ENCODE data around the gene UBN1. TPM values are rescaled to one million over a fixed set of nuclear protein-coding genes. Genes with fewer than 3 reads are reported as not detected.

The UBN1 gene
- total and polyA plus RNA-seq, 2 of the 13 experiments (the other 11 are each of a cell fraction or from before 2014, with no cell fraction given), result 10.6 to 23.5 TPM

DNA sequence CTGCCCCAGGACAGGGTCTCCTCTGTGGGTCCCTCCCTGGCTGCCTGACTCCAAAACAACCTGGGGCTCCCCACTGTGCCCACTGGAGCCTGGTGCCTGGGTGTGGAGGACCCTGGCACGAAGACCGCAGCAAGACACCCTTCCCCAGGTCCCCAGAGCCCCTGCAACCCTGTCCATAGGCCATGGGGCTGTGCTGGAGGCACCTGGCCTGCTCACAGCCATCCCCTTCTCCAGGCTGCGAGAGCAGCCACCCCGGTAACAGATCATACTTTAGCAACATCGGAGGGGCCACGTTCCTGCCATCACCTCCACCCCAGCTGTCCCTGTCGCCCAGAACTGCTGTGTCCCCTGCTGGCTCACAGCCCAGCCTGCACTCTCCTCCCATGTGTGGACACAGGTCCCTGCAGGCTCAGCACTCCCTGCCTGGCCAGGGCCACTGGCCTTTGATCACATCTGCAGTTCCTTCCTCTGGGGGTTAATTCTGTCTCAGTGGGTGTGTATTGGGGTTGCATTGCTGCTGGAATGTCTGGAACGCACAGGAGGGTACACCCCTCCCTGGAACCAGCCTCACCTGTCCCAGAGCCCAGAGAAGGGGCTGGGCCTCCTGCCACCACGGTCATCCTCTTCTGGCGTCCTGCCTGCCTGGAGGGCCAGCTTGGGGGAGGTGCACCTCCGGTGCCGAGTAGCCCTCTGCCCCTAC, 77.5 kb downstream of the UBN1 start (continued):
- TF ChIP-seq, protein P1, sequence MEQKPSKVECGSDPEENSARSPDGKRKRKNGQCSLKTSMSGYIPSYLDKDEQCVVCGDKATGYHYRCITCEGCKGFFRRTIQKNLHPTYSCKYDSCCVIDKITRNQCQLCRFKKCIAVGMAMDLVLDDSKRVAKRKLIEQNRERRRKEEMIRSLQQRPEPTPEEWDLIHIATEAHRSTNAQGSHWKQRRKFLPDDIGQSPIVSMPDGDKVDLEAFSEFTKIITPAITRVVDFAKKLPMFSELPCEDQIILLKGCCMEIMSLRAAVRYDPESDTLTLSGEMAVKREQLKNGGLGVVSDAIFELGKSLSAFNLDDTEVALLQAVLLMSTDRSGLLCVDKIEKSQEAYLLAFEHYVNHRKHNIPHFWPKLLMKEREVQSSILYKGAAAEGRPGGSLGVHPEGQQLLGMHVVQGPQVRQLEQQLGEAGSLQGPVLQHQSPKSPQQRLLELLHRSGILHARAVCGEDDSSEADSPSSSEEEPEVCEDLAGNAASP (CRISPR knock-in tag; IDR thresholded peaks at IDR 0.05; ENCODE audit: borderline replicate concordance), result 0 out of 2 replicates have a peak, but pooled peaks have one; percentile 17
- TF ChIP-seq HNRNPLL (IDR thresholded peaks at IDR 0.05; ENCODE audit: low read depth, low read length, poor library complexity, severe bottlenecking), result peak; percentile 43
- no peak for TF ChIP-seq U2AF2 (IDR thresholded peaks at IDR 0.05; ENCODE audit: low read depth, low read length)
- TF ChIP-seq, protein P2, sequence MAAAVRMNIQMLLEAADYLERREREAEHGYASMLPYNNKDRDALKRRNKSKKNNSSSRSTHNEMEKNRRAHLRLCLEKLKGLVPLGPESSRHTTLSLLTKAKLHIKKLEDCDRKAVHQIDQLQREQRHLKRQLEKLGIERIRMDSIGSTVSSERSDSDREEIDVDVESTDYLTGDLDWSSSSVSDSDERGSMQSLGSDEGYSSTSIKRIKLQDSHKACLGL (CRISPR knock-in tag; IDR thresholded peaks at IDR 0.05), result no peak
- peak; percentile 11; the same call in 1 of the 2 replicates for TF ChIP-seq MAZ (IDR thresholded peaks at IDR 0.05; ENCODE audit: borderline replicate concordance, low read depth, low read length)
- TF ChIP-seq MAZ (CRISPR knock-in tag; IDR thresholded peaks at IDR 0.05; ENCODE audit: low read depth), result no peak
- TF ChIP-seq, protein P3, sequence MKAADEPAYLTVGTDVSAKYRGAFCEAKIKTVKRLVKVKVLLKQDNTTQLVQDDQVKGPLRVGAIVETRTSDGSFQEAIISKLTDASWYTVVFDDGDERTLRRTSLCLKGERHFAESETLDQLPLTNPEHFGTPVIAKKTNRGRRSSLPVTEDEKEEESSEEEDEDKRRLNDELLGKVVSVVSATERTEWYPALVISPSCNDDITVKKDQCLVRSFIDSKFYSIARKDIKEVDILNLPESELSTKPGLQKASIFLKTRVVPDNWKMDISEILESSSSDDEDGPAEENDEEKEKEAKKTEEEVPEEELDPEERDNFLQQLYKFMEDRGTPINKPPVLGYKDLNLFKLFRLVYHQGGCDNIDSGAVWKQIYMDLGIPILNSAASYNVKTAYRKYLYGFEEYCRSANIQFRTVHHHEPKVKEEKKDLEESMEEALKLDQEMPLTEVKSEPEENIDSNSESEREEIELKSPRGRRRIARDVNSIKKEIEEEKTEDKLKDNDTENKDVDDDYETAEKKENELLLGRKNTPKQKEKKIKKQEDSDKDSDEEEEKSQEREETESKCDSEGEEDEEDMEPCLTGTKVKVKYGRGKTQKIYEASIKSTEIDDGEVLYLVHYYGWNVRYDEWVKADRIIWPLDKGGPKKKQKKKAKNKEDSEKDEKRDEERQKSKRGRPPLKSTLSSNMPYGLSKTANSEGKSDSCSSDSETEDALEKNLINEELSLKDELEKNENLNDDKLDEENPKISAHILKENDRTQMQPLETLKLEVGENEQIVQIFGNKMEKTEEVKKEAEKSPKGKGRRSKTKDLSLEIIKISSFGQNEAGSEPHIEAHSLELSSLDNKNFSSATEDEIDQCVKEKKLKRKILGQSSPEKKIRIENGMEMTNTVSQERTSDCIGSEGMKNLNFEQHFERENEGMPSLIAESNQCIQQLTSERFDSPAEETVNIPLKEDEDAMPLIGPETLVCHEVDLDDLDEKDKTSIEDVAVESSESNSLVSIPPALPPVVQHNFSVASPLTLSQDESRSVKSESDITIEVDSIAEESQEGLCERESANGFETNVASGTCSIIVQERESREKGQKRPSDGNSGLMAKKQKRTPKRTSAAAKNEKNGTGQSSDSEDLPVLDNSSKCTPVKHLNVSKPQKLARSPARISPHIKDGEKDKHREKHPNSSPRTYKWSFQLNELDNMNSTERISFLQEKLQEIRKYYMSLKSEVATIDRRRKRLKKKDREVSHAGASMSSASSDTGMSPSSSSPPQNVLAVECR (CRISPR knock-in tag; IDR thresholded peaks at IDR 0.05; ENCODE audit: borderline replicate concordance), result peak; percentile 28; the same call in 1 of the 2 replicates
- TF ChIP-seq, protein P4, sequence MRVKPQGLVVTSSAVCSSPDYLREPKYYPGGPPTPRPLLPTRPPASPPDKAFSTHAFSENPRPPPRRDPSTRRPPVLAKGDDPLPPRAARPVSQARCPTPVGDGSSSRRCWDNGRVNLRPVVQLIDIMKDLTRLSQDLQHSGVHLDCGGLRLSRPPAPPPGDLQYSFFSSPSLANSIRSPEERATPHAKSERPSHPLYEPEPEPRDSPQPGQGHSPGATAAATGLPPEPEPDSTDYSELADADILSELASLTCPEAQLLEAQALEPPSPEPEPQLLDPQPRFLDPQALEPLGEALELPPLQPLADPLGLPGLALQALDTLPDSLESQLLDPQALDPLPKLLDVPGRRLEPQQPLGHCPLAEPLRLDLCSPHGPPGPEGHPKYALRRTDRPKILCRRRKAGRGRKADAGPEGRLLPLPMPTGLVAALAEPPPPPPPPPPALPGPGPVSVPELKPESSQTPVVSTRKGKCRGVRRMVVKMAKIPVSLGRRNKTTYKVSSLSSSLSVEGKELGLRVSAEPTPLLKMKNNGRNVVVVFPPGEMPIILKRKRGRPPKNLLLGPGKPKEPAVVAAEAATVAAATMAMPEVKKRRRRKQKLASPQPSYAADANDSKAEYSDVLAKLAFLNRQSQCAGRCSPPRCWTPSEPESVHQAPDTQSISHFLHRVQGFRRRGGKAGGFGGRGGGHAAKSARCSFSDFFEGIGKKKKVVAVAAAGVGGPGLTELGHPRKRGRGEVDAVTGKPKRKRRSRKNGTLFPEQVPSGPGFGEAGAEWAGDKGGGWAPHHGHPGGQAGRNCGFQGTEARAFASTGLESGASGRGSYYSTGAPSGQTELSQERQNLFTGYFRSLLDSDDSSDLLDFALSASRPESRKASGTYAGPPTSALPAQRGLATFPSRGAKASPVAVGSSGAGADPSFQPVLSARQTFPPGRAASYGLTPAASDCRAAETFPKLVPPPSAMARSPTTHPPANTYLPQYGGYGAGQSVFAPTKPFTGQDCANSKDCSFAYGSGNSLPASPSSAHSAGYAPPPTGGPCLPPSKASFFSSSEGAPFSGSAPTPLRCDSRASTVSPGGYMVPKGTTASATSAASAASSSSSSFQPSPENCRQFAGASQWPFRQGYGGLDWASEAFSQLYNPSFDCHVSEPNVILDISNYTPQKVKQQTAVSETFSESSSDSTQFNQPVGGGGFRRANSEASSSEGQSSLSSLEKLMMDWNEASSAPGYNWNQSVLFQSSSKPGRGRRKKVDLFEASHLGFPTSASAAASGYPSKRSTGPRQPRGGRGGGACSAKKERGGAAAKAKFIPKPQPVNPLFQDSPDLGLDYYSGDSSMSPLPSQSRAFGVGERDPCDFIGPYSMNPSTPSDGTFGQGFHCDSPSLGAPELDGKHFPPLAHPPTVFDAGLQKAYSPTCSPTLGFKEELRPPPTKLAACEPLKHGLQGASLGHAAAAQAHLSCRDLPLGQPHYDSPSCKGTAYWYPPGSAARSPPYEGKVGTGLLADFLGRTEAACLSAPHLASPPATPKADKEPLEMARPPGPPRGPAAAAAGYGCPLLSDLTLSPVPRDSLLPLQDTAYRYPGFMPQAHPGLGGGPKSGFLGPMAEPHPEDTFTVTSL (CRISPR knock-in tag; IDR thresholded peaks at IDR 0.05; ENCODE audit: borderline replicate concordance), result peak; percentile 36; the same call in 1 of the 2 replicates
- TF ChIP-seq SRSF1 (optimal IDR thresholded peaks at IDR 0.05; ENCODE audit: low read depth, low read length), result peak; percentile 47
- TF ChIP-seq DNMT3B (CRISPR knock-in tag; conservative IDR thresholded peaks at IDR 0.05), result no peak
- peak; percentile 88; the same call in 1 of the 2 replicates for TF ChIP-seq ZSCAN25 (CRISPR knock-in tag; IDR thresholded peaks at IDR 0.05)
- TF ChIP-seq GATAD1 (CRISPR knock-in tag; IDR thresholded peaks at IDR 0.05), result peak; percentile 41; the same call in 1 of the 2 replicates
- no peak for TF ChIP-seq POLR2A (IDR thresholded peaks at IDR 0.05; ENCODE audit: insufficient read depth in 1 of 2, low read depth in 2 of 2, low read length in 2 of 2)

Data from HepG2 (cell line).